ENCODE results near the gene CHRFAM7A. TPM values are rescaled to one million over a fixed set of nuclear protein-coding genes. Genes with fewer than 3 reads are reported as not detected.
"Not testable (repeated sequence)": the region's sequence is repeated elsewhere in the genome, so short reads cannot be mapped to it uniquely, and the experiment has no call there.

The CHRFAM7A gene
- under 0.01 and 0.25 TPM in 2 replicates for total RNA-seq (2012; rRNA removed)

DNA sequence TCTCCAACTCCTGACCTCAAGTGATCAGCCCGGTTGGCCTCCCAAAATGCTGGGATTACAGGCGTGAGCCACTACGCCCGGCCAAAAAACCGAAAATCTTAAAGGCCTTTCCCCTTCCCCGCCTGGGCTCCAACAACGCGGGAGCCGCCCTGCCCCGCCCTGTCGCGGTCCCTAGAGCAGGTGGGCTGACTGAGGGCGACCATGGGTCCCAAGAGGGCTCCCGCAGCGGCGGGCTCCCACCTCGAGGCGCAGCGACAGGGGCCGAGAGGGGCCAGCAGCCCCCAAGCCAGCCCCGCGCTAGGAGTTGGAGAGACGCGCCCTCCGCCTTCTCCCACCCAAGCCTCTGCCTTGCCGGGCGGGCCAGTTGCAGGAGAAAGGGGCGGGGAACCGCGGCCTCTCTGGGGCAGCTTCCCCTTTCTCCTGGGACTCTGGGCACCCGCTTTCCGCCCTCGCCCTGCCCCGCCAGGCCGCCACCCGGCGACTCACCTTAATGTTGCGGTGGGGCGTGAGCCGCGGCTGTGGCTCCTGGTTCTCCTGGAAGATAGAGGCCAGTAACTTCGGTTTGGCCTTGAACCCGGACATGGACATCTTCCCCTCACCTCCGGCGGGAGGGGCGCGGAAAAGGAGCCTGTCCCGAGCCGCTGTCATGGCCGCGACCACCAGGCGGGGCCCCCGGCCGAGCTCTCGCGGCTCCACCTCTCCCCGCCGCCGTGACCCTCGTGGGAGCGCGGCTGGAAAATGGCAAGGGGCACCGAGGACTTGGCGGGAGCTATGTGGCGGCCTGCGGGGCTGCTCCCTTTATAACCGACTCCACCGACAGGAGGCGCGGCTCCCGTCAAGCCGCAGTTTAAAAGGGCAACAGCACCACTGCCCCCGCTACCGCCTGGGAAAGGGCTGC, at the start of gene CHRFAM7A:
Gene CHRFAM7A (minus strand): TSS at position 775 of the 898 bp plus-strand sequence. CDS start 10,189 bp downstream, outside the sequence.
- not testable (repeated sequence) for H3K9me3 ChIP-seq (replicated peaks; ENCODE audit: low read length); H3K27me3 ChIP-seq (ENCODE audit: control insufficient read depth, insufficient read depth, low read length); H3K4me2 ChIP-seq (ENCODE audit: low read length); H3K36me3 ChIP-seq (ENCODE audit: insufficient read depth, low read length); H3K4me1 ChIP-seq (ENCODE audit: control insufficient read depth, insufficient read depth, low read length); H3K9ac ChIP-seq (ENCODE audit: low read depth, low read length); H3K4me3 ChIP-seq (ENCODE audit: low read length)

- not testable (repeated sequence) for H3K36me3 ChIP-seq (ENCODE audit: insufficient read depth, low read length); H3K4me2 ChIP-seq (ENCODE audit: low read length); H3K9ac ChIP-seq (ENCODE audit: low read depth, low read length); H3K4me1 ChIP-seq (ENCODE audit: control insufficient read depth, insufficient read depth, low read length); H3K9me3 ChIP-seq (replicated peaks; ENCODE audit: low read length); H3K4me3 ChIP-seq (ENCODE audit: low read length); H3K27me3 ChIP-seq (ENCODE audit: control insufficient read depth, insufficient read depth, low read length)
These were observed 45.0 kb upstream of the CHRFAM7A start for GRCh38 chr15:30438348-30438747.

GRCh38 chr15:30435878-30436277, 42.5 kb upstream of the CHRFAM7A start:
- H3K36me3 ChIP-seq (ENCODE audit: insufficient read depth, low read length); H3K4me3 ChIP-seq (ENCODE audit: low read length); H3K4me2 ChIP-seq (ENCODE audit: low read length); H3K9ac ChIP-seq (ENCODE audit: low read depth, low read length); H3K9me3 ChIP-seq (replicated peaks; ENCODE audit: low read length); H3K27me3 ChIP-seq (ENCODE audit: control insufficient read depth, insufficient read depth, low read length); H3K4me1 ChIP-seq (ENCODE audit: control insufficient read depth, insufficient read depth, low read length): not testable (repeated sequence)

- not testable (repeated sequence) for H3K9me3 ChIP-seq (replicated peaks; ENCODE audit: low read length); H3K27me3 ChIP-seq (ENCODE audit: control insufficient read depth, insufficient read depth, low read length); H3K36me3 ChIP-seq (ENCODE audit: insufficient read depth, low read length); H3K4me3 ChIP-seq (ENCODE audit: low read length); H3K4me2 ChIP-seq (ENCODE audit: low read length); H3K9ac ChIP-seq (ENCODE audit: low read depth, low read length); H3K4me1 ChIP-seq (ENCODE audit: control insufficient read depth, insufficient read depth, low read length)
These were observed 27.4 kb upstream of the CHRFAM7A start for GRCh38 chr15:30420723-30421122.

GRCh38 chr15:30414160-30414559, 20.8 kb upstream of the CHRFAM7A start, which contains the start of gene GOLGA8R:
Gene GOLGA8R (minus strand): TSS chr15:30414260. CDS start chr15:30414162, 98 bp downstream.
- H3K36me3 ChIP-seq (ENCODE audit: insufficient read depth, low read length); H3K4me2 ChIP-seq (ENCODE audit: low read length); H3K4me1 ChIP-seq (ENCODE audit: control insufficient read depth, insufficient read depth, low read length): not testable (repeated sequence)

GRCh38 chr15:30407636-30408035, 14.3 kb upstream of the CHRFAM7A start:
- not testable (repeated sequence) for H3K36me3 ChIP-seq (ENCODE audit: insufficient read depth, low read length); H3K4me3 ChIP-seq (ENCODE audit: low read length); H3K9ac ChIP-seq (ENCODE audit: low read depth, low read length); H3K27me3 ChIP-seq (ENCODE audit: control insufficient read depth, insufficient read depth, low read length); H3K4me2 ChIP-seq (ENCODE audit: low read length); H3K9me3 ChIP-seq (replicated peaks; ENCODE audit: low read length); H3K4me1 ChIP-seq (ENCODE audit: control insufficient read depth, insufficient read depth, low read length)

More at GRCh38 chr15:30414160-30414559, 20.8 kb upstream of the CHRFAM7A start, which contains the start of gene GOLGA8R:
- H3K27me3 ChIP-seq (ENCODE audit: control insufficient read depth, insufficient read depth, low read length); H3K4me3 ChIP-seq (ENCODE audit: low read length); H3K9ac ChIP-seq (ENCODE audit: low read depth, low read length); H3K9me3 ChIP-seq (replicated peaks; ENCODE audit: low read length): not testable (repeated sequence)

- H3K4me1 ChIP-seq (ENCODE audit: control insufficient read depth, insufficient read depth, low read length); H3K27me3 ChIP-seq (ENCODE audit: control insufficient read depth, insufficient read depth, low read length); H3K4me2 ChIP-seq (ENCODE audit: low read length); H3K4me3 ChIP-seq (ENCODE audit: low read length); H3K9me3 ChIP-seq (replicated peaks; ENCODE audit: low read length); H3K36me3 ChIP-seq (ENCODE audit: insufficient read depth, low read length); H3K9ac ChIP-seq (ENCODE audit: low read depth, low read length): not testable (repeated sequence)
These were observed 5.6 kb upstream of the CHRFAM7A start for GRCh38 chr15:30398988-30399387.

DNA sequence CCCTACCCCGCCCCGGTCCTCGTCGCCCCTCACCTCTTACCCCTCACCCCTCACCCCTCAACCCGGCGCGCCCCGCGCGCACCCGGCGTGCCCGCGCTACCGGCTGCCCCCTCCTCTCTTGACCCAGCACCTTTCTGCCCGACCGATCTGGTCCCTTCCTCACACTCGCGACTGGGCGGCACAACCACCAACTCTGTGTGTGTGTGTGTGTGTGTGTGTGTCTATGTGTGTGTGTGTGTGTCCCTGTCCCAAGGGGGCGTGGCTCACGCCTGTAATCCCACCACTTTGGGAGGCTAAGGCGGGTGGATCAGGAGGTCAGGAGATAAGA, 288 bp upstream of the CHRFAM7A start:
- not testable (repeated sequence) for H3K9me3 ChIP-seq (replicated peaks; ENCODE audit: low read length); H3K9ac ChIP-seq (ENCODE audit: low read depth, low read length); H3K4me3 ChIP-seq (ENCODE audit: low read length); H3K4me1 ChIP-seq (ENCODE audit: control insufficient read depth, insufficient read depth, low read length); H3K36me3 ChIP-seq (ENCODE audit: insufficient read depth, low read length); H3K27me3 ChIP-seq (ENCODE audit: control insufficient read depth, insufficient read depth, low read length); H3K4me2 ChIP-seq (ENCODE audit: low read length)

DNA sequence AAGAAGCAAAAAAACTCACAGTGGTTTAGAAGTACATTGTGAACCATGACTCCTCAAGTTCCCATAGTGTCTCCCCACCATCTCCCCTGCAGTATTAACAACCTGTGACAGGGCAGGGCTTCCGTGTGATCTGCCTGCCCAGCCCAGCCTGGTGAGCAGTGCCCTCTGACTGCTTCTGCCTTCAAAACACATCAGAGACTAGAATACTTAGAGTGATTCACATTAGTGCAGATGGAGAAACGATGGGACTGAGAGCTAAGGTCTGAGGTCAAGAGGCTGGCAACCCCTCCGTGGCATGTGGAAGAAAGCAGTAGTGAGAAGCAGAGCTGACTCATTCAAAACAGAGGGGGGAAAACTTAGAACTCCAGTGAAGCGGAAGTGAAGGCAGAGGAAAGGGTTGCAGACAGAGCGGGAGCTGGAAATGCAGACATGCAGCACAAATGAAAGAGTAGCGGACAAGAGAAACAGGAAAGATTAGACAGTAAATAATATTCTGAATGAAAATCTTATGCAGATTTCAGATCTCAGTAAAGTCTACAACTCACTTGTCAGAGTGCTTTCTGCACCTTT, 6.9 kb downstream of the CHRFAM7A start:
- H3K4me1 ChIP-seq (ENCODE audit: control insufficient read depth, insufficient read depth, low read length); H3K9me3 ChIP-seq (replicated peaks; ENCODE audit: low read length); H3K9ac ChIP-seq (ENCODE audit: low read depth, low read length); H3K4me3 ChIP-seq (ENCODE audit: low read length); H3K36me3 ChIP-seq (ENCODE audit: insufficient read depth, low read length); H3K27me3 ChIP-seq (ENCODE audit: control insufficient read depth, insufficient read depth, low read length); H3K4me2 ChIP-seq (ENCODE audit: low read length): not testable (repeated sequence)

DNA sequence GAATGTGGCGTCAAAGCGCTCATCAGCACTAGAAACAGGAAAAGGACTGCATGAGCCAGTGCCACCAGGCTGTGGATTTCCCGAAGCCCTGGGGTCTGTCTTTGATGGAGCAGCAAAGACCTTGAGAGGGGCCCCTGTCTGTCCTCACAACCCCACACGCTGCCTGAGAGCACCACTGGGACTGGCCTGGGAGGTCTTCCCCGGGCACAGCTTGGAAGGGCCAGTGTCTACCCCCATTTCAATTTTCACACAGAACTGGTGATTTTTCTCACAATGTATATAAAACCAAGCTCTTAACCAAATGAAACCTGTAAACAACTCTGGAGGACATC, 16.3 kb downstream of the CHRFAM7A start:
- H3K9ac ChIP-seq (ENCODE audit: low read depth, low read length); H3K4me3 ChIP-seq (ENCODE audit: low read length); H3K36me3 ChIP-seq (ENCODE audit: insufficient read depth, low read length); H3K9me3 ChIP-seq (replicated peaks; ENCODE audit: low read length); H3K27me3 ChIP-seq (ENCODE audit: control insufficient read depth, insufficient read depth, low read length); H3K4me2 ChIP-seq (ENCODE audit: low read length); H3K4me1 ChIP-seq (ENCODE audit: control insufficient read depth, insufficient read depth, low read length): not testable (repeated sequence)

GRCh38 chr15:30376375-30377081, 16.8 kb downstream of the CHRFAM7A start:
- H3K4me3 ChIP-seq (ENCODE audit: low read length); H3K36me3 ChIP-seq (ENCODE audit: insufficient read depth, low read length); H3K9me3 ChIP-seq (replicated peaks; ENCODE audit: low read length); H3K27me3 ChIP-seq (ENCODE audit: control insufficient read depth, insufficient read depth, low read length); H3K4me1 ChIP-seq (ENCODE audit: control insufficient read depth, insufficient read depth, low read length); H3K4me2 ChIP-seq (ENCODE audit: low read length); H3K9ac ChIP-seq (ENCODE audit: low read depth, low read length): not testable (repeated sequence)

GRCh38 chr15:30375872-30376271, 17.5 kb downstream of the CHRFAM7A start:
- not testable (repeated sequence) for H3K9ac ChIP-seq (ENCODE audit: low read depth, low read length); H3K4me2 ChIP-seq (ENCODE audit: low read length); H3K36me3 ChIP-seq (ENCODE audit: insufficient read depth, low read length); H3K4me3 ChIP-seq (ENCODE audit: low read length); H3K4me1 ChIP-seq (ENCODE audit: control insufficient read depth, insufficient read depth, low read length); H3K27me3 ChIP-seq (ENCODE audit: control insufficient read depth, insufficient read depth, low read length); H3K9me3 ChIP-seq (replicated peaks; ENCODE audit: low read length)

All from skeletal muscle satellite cell (primary cell).